A673 (cell line): ENCODE data around the gene CMTM7.

Source experiments
- CTCF ChIP-seq: fragments of 300-800, 200-600 bp; sonication (generic); conservative IDR thresholded peaks from 2 replicates; pipeline ENCODE4 v1.5.1; 2017; ENCODE audit warnings: low read depth, mild to moderate bottlenecking, antibody characterized with exemption, low read length, moderate library complexity, mixed read lengths
- EZH2 ChIP-seq: fragments of 200-600 bp; sonication (generic); IDR thresholded peaks from 2 replicates; pipeline ENCODE4 v1.6.1; 2017; ENCODE audit warnings: borderline replicate concordance, low read depth, mild to moderate bottlenecking, mixed read lengths, antibody characterized with exemption, low read length; ENCODE audit not compliant: poor library complexity, severe bottlenecking

GRCh38 chr3:32376115-32376514 lies 15.5 kb upstream of the CMTM7 start:
- TF ChIP-seq CTCF (no peak), EZH2 (no peak)
